H54 (cell line): ENCODE measurements around the gene CUEDC1.

Experiments
- DNase-seq: peaks from one replicate; pipeline ENCODE4 v3.0.0; 2011; ENCODE audit warnings: low spot score, mixed read lengths; ENCODE audit not compliant: insufficient read length
- FAIRE-seq: peaks from 3 replicates; lab custom pipeline; 2011; peaks lifted over from hg19 to GRCh38; lab: Jason Lieb, UNC
- POLR2A ChIP-seq: IDR thresholded peaks from 2 replicates; pipeline ENCODE4 v1.6.1; 2011; ENCODE audit warnings: low read depth, mild to moderate bottlenecking, low read length

Gene CUEDC1

DNA sequence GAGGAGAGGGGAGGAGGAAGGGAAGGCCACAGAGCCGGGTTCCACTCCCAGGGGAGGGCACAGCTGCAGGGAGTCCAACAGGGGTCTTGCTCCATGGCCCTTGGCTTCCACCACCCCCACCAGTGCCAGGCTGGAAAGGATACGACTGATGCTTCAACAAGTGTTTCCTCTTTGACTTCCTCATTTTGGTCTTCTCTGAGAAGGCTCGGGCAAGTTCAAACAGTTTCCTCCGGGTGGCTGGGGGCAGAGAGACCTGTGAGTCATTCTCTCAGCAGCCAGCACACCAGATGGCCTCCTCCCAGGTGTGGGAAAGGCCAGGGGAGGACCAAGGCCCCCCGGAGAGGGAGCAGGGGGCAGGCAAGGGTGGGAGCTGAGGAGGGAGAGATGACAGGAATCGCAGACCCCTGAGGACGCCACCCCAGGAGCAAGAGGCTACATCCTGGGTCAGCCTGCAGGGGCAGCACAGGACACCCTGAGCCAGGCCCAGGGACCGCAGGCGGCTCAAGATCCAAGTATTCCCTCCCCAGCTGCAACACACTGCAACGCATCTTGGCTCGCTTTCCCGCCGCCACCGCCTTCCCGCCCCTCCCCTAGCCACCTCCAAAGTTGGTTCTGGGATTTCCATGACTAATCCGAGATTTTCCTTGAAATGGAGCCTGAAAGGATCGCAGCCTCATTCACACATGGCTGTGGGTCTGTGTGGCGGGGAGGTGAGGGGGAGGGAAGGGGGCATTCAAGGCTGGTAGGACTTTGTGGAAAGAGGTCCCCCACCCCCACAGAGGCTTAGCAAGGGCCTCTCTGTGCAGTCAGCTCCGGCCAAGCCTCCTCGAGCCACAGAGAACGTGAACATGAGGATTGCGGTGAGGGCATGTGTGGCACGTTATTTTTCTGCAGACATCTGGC is 87.0 kb downstream of the CUEDC1 start:
- FAIRE-seq (peak; percentile 15), DNase-seq (peak; percentile 99)
- 0 out of 2 replicates have a peak, but pooled peaks have one; percentile 8 for TF ChIP-seq POLR2A

DNA sequence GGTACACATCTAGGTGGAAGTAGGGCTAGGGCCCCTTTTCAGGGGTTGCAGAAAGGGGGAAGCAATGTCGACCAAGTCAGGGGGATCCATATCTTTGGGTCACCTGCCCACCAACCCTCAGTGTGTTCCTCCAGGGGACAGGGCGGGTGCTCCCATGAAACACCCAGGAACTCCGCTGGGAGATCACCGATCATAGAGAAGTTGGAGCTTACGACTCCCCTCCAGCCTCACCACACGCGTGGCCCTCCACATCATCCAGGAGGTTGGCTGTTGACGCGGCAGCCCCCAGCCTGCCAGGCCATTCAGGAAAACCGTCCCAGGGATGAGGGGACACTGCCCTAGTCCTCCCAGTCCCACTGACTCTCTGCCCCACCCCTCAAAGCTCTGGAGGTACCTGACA is 88.1 kb downstream of the CUEDC1 start:
- DNase-seq = no peak
- TF ChIP-seq POLR2A = no peak
- no peak for FAIRE-seq

DNA sequence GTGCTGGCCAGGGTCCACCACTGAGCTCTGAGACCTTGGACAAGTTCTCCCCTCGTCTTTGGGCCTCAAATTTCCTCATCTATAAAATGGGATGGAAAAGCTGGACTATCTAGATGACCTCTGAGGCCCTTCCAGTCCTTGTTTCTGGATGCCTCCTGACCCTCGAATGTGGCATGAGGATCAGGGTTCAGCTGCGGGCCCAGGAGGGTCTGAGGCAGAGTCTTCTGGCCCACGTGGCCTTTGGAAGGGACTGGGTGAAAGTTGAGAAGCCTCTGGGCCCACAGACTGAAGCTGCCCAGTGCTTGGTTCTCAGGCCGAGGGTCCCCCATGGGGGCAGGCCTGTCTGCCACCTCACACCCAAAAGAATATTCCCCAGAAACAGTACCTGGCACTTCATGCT is 88.5 kb downstream of the CUEDC1 start:
- DNase-seq (no peak), FAIRE-seq (no peak)
- TF ChIP-seq POLR2A = no peak

DNA sequence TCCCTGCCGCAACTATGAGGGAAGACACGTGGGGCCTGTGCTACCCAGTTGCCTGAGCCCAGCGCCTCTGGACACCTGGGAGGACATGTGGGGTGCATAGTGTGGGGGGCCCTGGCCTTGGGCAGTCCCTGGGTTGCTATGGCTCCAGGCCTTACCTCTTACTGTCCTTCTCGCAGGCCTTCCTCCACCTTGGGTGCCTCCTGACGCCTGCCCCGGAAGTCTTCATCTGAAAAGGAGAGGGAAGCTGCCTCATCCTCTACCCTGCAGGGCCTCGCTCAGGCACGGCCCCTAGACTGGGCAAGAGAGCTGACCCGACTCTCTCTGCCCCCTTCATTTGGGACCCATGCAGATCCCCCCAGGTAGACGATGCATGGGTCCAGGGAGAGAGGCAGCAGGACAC is 88.9 kb downstream of the CUEDC1 start:
- FAIRE-seq = no peak
- no peak for TF ChIP-seq POLR2A
- no peak for DNase-seq

DNA sequence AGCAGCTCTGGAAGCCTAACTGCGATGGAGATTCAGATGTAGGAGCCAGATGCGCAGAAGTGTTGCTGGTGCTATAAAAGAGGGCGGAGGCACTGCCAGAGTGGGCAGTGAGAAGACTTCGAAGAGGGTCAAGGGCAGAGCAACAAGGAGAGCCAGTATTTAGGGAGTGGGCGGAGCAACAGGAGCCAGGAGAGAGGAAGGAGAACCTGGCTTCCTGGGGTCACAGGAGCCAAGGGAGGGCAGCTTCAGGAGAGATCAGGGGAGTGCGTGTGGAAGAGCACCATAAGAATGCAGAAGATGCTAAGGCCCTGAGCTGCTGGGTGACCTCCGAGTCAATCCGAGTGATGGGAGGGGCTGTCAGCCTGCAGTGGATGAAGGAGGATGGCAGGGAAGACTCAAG is 90.9 kb downstream of the CUEDC1 start:
- DNase-seq (no peak), FAIRE-seq (no peak)
- no peak for TF ChIP-seq POLR2A

DNA sequence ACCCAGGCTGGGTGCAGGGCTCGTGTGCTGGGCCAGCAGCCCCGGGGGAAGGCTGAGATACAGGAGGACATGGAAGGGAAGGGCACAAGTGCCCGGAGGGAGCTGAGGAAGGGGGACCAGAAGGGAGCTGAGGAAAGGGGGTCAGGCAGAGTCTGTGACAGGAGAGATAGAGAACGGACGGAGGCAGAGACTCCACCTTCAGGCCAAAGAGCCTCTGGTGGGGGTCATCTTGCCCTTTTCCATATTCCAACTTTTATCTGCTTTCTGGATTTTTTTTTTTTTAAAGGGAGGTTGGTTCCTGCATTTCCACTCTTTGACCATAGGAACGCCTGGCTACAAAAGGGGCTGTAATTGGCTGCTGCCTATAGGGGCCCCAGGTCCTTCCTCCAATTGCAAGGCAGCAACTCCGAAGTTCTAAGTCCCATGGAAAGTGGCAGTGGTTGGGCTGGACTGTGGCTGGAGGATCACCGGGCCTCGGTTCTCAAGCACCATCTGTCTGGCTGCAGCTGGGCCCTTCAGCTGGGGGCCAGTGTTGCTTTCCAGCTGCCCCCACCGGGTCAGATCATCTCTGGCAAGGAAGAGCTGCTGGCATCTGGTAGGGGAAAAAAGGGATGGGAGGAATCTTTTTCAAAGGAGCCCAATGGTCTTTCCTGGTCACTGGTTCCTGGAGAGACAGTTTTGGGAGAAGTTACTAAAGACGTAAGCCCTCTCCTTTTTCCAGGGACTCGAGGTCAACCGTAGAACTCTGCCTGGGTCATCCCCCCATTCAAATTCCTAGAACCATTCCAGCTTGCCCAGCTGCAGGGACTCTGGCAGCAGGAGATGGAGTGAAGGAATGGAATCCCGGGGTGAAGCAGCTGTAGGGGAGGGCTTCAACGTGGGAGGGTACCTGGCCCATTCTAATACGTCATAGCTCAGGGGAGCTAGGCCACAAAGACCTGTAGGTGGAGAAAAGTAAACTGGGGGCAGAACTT is 92.2 kb downstream of the CUEDC1 start:
- FAIRE-seq = no peak
- no peak for DNase-seq
- TF ChIP-seq POLR2A = no peak

DNA sequence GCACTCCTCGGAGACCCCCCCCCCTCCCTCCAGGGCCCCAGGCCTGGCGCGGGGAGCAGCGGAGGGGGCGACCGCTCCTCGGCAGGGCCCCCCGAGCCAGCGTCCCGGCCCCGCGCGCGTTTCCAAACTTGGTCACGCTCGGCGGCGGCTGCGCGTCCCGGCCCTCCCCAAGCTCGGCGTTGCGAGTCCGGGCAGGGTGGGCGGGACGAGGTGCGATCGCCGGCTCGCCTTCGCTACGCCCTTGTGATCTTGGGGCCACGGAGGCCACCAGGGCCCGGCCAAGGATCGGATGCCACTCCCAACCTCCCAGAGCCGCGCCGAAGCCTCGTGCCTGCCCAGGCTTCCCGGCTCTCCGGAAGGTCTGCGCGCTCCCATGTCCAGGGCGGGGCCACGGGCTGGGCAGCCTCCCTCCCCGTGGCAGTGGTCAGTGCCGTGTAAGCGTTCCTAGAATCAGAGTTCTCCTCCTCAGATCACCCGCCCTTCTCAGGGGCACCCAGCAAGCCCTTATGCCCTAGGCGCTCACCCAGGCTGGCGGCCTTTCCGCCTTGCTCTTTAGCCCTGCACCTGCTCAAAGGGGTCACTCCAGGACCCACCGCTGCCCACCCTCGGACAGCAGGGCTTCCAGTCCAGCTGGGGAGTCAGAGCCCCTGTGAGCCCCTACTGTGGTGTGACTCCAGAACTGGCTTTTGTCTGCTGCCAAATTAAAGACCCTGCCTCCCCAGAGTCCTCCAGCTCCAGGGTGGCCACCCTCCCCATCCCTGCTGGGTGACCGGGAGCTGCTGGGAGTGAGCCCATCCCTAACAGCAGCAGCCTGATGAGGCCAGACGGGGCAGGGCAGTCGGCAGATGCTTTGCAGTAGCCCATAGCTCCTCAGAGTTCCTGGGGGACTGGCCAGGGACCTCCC is 93.2 kb downstream of the CUEDC1 start:
- no peak for TF ChIP-seq POLR2A
- DNase-seq (no peak), FAIRE-seq (no peak)

DNA sequence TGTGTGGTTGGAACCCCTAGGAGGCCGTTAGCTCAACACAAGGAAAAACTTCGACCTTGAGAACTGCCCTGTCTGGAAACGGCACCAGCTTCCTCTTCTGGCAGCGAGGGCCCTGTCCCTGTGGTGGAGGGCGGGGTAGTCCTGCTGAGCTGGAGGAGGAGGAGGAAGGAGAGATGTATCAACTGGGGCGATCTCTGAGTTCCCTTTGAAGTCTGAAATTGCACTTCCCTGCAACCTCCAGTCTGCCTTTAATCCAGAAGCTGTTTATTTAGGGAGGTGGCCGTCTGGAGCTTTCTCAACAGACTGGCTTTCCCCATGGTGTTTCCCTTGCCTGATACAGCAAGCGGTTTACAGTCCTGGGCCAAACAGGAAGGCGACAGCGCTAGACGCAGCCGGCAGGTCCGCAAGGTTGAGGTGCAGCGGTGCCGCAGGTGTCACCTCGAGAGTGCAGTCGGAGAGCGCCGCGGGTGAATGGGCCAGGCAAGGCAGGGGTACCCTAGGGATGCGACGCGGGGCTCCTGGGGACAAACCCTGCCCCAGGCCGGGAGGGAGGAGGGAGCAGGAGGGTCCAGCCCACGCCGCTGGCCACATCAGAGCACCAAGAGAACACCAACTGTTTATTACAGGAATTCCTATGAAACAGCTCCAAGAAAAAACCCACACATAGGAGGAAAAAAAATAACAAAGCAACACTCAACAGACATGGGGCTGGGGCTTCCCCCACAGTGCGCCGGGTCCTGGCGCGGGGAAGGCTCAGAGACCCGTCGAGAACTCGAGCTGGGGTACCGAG is 94.0 kb downstream of the CUEDC1 start:
- FAIRE-seq (peak; percentile 38), DNase-seq (peak; percentile 92)
- TF ChIP-seq POLR2A = no peak

DNA sequence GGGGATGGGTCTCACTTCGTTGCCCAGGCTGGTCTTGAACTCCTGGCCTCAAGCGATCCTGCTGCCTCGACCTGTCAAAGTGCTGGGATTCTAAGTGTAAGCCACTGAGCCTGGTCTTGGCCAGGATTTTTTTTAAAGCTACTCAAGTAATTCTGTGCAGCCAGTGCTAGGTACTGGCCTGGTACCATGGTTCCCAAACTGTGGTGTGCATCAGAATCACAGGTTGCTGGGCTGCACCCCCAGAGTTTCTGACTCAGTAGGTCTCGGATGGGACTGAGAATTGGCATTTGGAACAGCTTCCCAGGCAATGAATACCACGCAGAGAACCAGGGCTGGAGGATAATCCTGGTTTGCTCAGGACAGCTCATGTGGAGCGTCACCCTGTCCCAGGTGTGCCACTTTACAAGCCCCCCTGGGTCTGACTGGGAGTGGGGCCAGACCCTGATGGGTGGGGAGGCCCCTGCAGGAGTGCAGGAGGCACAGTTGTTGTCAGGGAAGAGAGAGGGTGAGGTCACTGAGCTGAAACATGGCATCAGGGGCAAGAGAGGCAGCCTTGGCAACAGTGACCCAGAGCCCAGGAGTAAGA is 94.7 kb downstream of the CUEDC1 start:
- DNase-seq (no peak), FAIRE-seq (no peak)
- no peak for TF ChIP-seq POLR2A

DNA sequence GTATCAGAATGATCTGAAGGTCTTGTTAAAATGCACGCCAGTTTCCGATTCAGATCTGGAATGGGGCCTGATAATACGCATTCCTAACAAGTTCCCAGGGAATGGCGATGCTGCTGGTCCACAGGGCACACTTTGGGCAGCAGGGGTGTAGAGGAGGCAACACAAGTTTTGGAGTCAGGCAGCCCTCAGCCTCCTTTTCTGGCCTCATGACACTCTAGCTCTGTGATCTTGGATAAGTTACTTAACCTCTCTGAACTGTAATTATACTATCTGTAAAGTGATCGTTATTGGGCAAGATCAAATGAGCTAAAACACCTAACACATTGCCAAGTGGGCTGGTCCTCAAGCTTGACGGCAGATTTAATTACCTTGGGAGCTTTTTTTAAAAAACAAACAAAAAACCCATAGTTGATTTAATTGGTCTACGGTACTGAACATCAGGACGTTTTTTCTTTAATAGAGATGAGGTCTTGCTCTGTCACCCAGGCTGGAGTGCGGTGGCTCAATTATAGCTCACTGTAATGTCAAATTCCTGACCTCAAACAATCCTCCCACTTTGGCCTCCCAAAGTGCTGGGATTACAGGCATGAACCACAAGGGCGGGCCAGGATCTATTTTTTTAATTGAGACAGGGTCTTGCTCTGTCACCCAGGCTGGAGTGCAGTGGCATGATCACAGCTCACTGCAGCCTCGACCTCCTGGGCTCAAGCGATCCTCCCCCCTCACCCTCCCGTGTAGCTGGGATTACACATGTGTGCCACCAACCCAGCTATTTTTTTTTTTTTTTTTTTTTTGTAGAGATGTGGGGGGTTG is 95.4 kb downstream of the CUEDC1 start:
- DNase-seq (no peak), FAIRE-seq (no peak)
- no peak for TF ChIP-seq POLR2A

DNA sequence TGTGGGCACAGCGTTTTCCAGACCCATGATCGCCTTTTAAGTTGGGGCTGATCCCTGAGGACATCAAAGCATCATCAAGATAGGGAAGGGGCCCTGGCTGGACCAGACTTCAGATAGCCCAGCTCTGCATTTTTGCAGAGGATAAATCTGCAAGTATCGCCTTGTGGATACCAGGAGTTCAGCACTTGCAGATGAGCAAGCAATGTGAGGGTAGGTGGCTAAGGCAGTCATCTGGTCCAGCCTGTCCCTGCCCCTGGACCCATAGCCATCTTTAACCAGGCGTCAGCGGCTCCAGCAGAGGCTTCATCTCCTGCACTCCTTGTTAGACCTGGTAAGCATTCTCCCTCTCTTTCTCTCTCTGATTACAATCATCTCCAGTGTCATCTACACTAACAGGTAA is 96.4 kb downstream of the CUEDC1 start:
- FAIRE-seq (no peak), DNase-seq (no peak)
- no peak for TF ChIP-seq POLR2A
